Endometrial microvascular endothelial cells (primary cell): Measurements from ENCODE around the gene SH3D19. TPM values are rescaled to one million over a fixed set of nuclear protein-coding genes. Genes with fewer than 3 reads are reported as not detected.
"Not testable (repeated sequence)": the region's sequence is repeated elsewhere in the genome, so short reads cannot be mapped to it uniquely, and the experiment has no call there.

Experiments
- in situ Hi-C: cut with HindIII; loops from 2 replicates; pipeline ENCODE4 v1.10.0; 2017; ENCODE audit warnings: low sequenced_read_pairs, low pct_unique_long_range_greater_than_20kb; ENCODE audit errors: inconsistent ontology term
- total RNA-seq: library from RNA; depleted of rRNA; stranded (reverse); fragments of >200 nt; gene quantifications from one replicate; pipeline ENCODE4 v1.2.3, GENCODE V29; 2015; ENCODE audit errors: inconsistent ontology term

Gene SH3D19
- total RNA-seq, 1 donor from 2014 or later, result 49.5 TPM

- in situ Hi-C loops, result no loop called here
Observed at GRCh38 chr4:151139814-151140213, 185.6 kb downstream of the SH3D19 start.

- in situ Hi-C loops, result not testable (repeated sequence)
Observed at GRCh38 chr4:151136048-151136447, 189.4 kb downstream of the SH3D19 start.

DNA sequence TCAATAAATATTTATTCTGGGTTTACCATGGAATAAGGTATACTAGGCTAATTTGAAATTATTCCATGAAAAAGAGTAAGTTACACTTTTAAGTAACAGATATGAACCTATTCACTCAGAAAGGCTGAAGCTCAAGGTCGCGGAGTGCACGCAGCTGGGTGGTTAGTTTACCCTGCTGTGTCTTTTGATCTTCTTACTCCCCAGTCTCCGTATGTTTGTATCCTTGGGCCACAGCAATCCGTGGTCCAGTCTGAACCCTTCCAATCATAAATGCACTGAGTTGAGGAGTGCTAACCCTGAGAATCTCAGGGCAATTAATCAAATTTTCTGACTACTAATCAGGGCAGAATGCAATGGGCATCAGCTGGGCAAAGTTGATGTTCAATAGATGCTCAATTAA lies 192.1 kb downstream of the SH3D19 start:
- in situ Hi-C loops, result no loop called here

DNA sequence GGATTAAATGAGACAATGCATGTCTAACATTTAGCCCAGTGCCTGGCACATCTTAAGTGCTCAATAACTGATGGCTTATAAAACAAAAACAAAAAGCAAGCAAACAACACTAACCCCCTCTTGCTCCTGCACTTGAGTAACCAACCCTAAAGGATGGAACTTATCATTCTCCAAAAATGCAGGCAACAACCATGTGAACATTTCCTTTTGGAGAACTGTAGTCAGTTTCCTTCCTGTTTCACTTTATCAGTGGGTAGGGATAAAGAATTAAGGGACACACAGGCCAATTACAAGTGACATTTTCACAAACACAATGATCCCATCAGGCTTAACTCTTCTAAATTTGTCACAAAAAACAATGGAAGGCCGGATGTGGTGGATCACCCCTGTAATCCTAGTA lies 195.6 kb downstream of the SH3D19 start:
- in situ Hi-C loops, result no loop called here

GRCh38 chr4:151117371-151117962 lies 207.9 kb downstream of the SH3D19 start:
- in situ Hi-C loops, result no loop called here

GRCh38 chr4:151114986-151115385 lies 210.4 kb downstream of the SH3D19 start:
- in situ Hi-C loops, result no loop called here

- in situ Hi-C loops, result no loop called here
Observed at GRCh38 chr4:151114338-151114737, 211.1 kb downstream of the SH3D19 start.

DNA sequence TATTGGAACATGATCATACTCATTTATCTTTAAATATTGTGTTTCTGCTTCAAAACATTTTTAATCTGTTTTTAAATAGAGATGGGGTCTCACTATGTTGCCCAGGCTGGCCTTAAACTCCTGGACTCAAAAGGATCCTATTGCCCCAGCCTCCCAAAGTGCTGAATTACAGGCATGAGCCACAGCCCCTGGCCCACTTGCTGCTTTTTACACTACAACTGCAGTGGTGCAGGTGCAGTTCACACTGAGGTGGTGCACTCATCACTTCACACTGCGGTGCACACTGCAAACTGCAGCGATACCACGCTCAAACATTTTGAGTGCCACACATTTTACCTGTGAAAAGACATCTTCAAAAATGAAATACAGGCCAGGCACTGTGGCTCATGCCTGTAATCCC lies 215.2 kb downstream of the SH3D19 start:
- in situ Hi-C loops, result no loop called here

- in situ Hi-C loops, result no loop called here
Observed at GRCh38 chr4:151107063-151107462, 218.3 kb downstream of the SH3D19 start.

DNA sequence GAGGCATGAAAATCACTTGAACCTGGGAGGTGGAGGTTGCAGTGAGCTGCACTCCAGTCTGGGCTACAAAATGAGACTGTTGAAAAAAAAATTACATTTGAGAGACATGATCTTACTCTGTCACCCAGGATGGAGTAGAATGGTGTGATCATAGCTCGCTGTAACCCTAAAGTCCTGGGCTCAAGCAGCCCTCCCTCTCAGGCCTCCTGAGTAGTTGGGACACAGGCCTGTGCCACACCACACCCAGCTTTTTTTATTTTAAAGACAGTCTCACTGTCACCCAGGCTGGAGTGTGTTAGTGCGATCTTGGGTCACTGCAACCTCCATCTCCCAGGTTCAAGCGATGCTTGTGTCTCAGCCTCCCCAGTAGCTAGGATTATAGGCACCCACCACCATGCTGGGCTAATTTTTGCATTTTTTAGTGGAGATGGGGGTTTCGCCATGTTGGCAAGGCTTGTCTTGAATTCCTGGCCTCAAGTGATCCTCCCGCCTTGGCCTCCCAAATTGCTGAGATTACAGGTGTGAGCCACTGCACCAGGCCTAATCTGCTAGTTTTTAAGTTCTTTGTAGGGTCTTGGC lies 219.9 kb downstream of the SH3D19 start:
- in situ Hi-C loops, result no loop called here

DNA sequence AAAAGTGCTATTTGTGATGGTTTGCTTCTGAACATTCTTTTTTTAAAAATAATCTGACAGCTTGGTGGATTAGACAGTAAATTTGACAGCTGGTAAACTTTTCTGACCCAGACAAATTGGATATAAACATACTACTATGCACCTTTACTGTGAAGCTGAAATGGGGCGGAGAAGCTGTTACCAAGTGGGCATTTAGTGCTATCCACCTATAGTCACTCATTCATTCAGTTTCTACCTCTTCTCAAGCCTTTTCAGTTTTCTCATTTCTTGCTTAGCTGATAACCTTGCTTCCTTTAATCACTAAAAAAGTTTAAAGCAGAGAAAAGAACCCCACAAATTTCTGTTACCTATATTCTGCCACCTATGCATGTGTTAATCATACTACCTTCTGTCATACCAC lies 220.8 kb downstream of the SH3D19 start:
- in situ Hi-C loops, result no loop called here

DNA sequence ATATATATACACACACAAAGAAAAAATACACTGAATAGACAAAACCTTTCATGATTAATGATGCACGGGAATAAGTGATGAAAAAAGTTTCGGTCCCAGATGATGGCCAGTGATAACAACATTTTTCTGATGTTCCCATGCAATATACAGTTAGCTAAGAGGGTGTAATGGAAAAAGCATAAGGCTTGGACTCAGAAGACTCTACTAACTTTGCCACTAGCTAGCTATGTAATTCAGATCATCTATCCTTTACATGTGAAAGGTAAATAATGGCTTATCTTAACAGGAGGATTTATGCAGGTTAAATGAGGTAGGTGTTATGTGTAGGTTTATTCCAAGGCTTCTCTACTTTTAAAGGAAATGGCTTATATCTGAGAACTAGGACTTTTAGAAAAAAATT lies 221.6 kb downstream of the SH3D19 start:
- in situ Hi-C loops, result no loop called here

GRCh38 chr4:151100531-151100930 lies 224.9 kb downstream of the SH3D19 start:
- in situ Hi-C loops, result no loop called here

- in situ Hi-C loops, result no loop called here
Observed at GRCh38 chr4:151099976-151100417, 225.4 kb downstream of the SH3D19 start.

DNA sequence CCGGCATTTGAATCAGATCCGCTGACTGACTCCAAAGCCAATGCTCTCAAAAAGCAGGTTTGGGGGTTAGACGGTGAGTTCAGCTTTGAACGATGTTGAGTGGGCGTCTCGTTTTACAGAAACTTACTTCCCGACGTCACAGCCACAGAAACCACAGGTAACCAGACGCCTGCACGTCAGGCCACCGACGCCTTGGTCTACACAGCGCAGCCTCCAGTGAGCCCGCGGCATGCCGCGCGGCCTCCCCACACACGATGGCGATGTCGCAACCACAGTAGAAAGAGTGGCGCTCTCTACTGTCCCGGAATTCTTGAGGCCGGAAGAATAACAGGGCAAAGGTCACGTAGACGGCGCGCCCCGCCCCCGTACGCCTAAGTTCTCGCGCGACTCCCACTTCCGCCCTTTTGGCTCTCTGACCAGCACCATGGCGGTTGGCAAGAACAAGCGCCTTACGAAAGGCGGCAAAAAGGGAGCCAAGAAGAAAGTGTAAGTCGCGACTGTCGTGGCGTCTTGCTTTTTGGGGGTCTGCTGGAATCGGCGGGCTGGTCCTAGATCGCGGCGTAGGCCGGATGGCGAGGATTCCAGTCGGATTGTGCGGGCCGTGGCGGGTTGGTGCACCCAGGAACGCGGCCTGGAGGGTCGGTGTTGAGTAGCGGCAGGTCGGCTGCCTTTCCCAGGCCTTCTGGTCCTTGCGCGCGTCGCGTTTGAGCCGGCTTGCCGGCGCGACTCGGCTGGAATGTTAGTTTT lies 226.0 kb downstream of the SH3D19 start, which contains the start of gene RPS3A:
Gene RPS3A, plus strand, starts transcription at position 400 of the 747 bp plus-strand sequence. Its CDS starts 25 bp downstream, at position 425.
- in situ Hi-C loops, result no loop called here

DNA sequence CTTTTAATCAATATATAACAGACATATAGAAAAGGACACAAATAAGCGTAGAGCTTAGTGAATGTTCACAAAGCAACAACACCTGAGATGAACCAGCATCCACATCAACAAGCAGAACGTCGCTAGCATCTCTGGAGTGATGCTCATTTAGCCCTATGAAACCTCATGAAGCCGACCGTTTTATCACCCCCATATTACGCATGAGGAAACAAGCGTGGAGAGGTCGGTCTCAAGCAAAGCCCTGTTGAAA lies 226.5 kb downstream of the SH3D19 start:
- in situ Hi-C loops, result no loop called here

DNA sequence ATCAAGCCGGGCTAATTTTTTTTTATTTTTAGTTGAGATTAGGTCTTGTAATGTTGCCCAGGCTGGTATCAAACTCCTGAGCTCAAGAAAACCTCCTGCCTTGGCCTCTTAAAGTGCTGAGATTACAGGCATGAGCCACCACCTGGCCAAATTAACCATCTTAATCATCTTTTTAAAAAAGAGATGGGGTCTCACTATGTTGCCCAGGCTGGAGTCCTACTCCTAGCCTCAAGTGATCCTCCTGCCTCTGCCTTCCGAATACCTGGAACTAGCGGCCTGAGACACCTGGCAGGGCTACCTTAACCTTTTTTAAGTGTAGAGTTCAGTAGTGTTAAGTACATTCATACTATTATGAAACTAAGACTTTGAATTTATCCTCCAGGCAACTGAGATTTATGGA lies 227.6 kb downstream of the SH3D19 start:
- in situ Hi-C loops, result no loop called here

GRCh38 chr4:151095142-151095541 lies 230.3 kb downstream of the SH3D19 start:
- in situ Hi-C loops, result no loop called here

DNA sequence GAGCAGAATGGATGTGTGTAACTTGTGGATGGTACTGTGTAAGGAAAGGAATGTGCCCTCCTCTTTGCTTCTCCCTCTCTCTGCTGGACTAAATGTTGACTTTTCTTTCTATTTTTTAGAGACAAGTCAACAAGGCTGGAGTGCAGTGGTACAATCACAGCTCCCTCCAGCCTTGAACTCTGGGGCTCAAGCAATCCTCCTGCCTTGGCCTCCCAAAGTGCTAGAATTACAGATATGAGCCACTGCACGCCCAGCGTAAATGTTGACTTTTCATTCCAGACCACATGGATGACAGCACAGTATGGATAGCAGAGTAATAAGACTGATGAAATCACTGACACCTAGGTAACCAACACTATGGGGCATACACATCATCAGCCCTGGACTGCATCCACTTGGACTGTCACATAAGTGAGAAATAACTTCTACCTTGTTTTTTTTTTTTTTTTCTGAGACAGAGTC lies 231.1 kb downstream of the SH3D19 start:
- in situ Hi-C loops, result no loop called here

DNA sequence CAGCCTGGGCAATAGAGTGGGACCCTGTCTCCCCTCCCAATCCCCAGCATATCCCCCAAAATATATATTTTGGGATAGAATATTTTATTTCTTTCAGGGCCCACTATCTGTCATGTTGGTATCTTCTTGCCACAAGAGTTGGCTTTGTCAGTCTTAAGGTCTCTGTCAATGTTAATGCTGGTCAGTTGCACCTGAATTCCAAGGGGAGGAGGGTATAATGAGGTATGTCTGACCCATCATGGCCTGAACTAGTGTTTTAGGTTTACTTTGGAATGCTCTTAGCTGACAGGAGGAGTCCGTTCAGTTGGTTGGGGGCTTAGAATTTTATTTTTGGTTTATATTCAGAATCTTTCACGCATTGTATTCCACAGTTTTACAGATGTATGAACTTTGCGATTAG lies 232.2 kb downstream of the SH3D19 start:
- in situ Hi-C loops, result no loop called here
